GM19238 (cell line): ENCODE results near the gene SLC1A7.
"Not testable (repeated sequence)": the region's sequence is repeated elsewhere in the genome, so short reads cannot be mapped to it uniquely, and the experiment has no call there.

Source experiments
- DNase-seq: peaks from one replicate; pipeline ENCODE4 v3.0.0; 2011; ENCODE audit warnings: low spot score; ENCODE audit not compliant: insufficient read length

SLC1A7 gene

DNA sequence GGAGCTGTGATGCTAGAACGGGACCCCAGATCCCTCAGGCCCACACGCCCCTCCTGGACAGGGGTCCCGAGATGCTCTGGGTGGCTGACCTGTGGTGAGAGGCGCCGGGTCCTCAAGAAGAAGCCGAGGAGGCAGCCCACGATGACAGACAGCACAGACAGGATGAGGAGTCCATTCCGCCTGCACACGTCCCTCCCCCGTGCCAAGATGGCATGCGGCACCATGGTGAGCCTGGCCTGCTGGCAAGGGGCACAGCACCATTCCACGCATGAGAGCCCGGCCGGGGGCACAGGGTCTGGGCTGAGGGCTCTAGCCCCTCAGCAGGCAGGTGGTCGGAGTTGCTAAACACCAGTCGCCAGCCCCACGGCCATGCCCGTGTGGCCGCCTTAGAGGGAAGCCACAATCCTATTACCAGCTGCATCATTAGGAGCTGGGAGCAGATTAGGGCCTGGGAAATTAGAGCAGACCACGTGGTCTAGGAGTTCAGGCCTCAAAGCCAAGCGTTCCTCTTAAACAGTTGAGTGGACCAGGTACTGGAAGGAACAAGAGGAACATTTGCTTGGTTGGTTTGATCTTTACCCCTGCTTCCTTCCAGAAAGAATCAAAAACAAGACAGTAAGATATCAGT lies at the start of gene SLC1A7:
TSS of gene SLC1A7 (minus strand) at position 413 of the 628 bp plus-strand sequence. CDS start at position 224, 189 bp downstream.
- DNase-seq, result no peak

GRCh38 chr1:53190210-53190611 lies 47.8 kb upstream of the SLC1A7 start:
- DNase-seq, result no peak

DNA sequence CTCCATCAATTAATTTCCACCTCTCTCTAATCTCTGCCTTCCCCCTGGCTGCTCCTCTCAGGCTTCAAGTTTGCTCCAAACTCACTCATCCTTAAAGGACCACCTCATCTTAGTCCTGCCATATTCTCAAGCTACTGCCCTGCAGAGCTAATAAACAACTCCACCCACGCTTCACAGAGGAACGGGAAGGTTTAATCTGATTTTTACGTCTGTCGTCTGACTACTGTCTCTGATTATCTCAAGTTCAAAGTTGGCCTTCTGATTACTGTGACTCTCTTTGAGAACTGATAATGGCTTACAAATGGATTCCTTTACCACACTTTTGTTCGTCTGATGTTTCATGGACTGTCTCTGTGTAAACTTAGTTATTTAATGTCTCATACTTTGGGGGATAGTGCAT lies 46.6 kb upstream of the SLC1A7 start:
- no peak for DNase-seq

DNA sequence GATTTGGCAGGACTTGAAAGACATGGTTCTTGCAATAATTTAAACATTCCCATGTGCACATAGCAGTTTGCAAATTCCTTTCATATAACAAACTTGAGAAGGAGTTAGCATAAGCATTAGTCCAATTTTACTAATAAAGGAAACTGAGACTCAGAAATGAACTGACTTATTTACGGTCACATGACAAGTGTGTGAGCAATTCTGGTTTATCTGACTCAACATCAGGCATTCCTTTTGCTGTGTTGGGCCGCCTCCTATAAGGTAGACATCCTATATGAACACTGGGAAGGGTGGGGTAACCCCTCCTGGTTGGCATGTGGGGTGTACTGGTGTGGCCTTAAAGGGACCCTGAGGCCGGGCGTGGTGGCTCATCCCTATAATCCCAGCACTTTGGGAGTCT lies 45.7 kb upstream of the SLC1A7 start:
- no peak for DNase-seq

DNA sequence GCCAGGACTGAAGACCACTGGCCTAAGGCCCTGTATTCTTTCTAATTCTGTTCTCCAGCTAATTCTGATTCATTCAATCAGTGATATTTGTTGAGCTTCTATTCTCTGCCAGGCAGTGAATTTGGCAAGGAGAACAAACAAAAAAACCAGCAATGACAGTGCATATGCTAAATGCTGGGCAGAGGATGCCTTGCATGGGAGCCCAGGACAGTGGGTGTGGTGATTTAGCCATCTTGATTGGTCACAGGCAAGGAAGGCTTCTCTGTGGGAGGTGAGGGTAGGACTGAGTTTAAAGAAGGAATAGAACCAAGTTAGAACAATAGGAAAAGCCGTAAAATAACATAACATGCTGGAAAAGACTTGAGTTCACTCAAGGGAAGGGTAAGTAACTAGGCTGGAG lies 45.0 kb upstream of the SLC1A7 start:
- DNase-seq, result no peak

GRCh38 chr1:53186533-53186932 lies 44.1 kb upstream of the SLC1A7 start:
- no peak for DNase-seq

DNA sequence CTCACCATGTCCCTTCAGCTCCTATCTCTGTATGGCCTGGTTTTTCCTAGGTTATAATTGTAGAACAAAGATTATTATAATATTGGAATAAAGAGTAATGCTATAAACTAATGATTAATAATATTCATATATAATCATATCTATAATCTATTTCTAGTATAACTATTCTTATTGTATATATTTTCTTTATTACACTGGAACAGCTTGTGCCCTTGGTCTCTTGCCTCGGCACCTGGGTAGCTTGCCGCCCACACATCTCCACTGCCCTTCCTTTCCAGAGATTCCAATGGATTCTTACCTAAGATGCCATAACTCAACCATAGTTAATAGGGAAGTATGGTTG lies 43.5 kb upstream of the SLC1A7 start:
- DNase-seq, result not testable (repeated sequence)

- DNase-seq, result no peak
Observed at GRCh38 chr1:53183095-53183990, 40.9 kb upstream of the SLC1A7 start.

- DNase-seq, result no peak
Observed at GRCh38 chr1:53182716-53183094, 40.3 kb upstream of the SLC1A7 start.

GRCh38 chr1:53182111-53182593 lies 39.7 kb upstream of the SLC1A7 start:
- peak; percentile 53 for DNase-seq

DNA sequence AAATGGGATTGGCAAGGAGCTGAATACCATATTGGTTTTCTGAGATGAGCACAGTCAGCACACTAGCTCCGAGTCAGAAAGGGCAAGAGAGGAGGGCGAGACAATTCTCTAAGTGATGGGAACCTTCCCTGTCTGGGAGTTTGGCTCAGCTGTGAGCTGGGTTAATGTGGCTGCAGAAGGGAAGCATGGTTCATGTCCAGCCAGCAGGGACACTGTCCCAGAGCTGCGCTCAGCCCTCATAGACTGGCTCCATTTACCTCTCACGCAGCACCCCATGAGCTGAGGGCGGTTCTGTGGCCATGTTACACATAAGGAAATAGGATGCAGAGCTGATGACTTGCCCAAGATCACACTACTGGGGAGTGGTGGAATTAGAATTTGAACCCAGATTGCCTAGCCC lies 38.5 kb upstream of the SLC1A7 start:
- DNase-seq, result no peak

DNA sequence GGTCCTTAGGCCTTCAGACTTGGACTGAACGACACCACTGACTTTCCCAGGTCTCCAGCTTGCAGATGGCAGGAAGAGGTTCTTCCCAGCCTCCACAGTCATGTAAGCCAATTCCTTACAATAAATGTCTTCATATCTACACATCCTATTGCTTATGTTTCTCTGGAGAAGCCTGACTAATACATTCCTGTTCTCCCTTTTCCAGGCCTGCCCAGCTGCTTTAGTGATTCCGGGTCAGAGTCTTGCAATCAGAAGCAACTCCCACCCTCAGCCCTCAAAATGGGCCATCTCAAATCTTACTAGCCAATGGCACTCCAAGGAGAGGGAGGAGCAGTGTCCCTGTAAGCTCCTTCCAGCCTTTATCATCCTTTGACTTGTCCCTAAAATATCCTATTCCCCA lies 37.8 kb upstream of the SLC1A7 start:
- no peak for DNase-seq

DNA sequence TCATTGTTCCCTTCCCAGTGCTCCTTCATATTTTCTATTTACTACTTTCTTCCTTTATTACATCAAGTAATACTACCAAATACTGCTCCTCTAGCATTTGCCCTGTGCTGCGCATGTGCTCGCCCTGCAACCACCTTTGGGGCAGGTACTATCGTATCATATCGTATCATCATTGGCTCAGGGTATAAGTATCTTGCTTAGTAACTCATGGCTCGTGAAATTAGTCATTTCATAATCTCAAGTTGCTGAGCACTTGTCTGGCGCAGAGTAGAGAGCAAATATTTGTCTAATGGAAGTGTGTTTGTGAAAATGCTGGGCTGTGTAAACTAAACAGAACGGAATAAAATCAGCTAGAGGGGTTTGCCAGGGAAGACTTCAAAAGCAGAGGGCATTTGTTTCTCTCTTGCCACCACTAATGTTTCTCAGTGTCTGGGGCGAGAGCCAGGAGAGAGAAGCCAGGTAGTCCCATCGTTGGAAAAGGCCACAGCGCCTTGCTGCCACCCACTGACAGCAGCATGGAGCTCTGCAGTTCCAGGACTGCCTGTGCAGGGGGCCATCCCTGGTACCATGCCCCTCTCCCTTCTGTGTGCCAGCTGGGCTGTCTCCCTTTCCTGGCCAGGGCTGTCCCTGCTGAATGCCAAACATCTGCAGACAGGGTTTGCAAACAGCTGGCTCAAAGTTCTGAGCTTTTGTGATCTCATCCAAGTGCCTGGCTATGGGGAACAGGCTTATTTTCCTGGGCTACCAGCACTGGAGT lies 34.2 kb upstream of the SLC1A7 start:
- DNase-seq, result no peak

GRCh38 chr1:53174971-53175913 lies 32.8 kb upstream of the SLC1A7 start:
- no peak for DNase-seq

DNA sequence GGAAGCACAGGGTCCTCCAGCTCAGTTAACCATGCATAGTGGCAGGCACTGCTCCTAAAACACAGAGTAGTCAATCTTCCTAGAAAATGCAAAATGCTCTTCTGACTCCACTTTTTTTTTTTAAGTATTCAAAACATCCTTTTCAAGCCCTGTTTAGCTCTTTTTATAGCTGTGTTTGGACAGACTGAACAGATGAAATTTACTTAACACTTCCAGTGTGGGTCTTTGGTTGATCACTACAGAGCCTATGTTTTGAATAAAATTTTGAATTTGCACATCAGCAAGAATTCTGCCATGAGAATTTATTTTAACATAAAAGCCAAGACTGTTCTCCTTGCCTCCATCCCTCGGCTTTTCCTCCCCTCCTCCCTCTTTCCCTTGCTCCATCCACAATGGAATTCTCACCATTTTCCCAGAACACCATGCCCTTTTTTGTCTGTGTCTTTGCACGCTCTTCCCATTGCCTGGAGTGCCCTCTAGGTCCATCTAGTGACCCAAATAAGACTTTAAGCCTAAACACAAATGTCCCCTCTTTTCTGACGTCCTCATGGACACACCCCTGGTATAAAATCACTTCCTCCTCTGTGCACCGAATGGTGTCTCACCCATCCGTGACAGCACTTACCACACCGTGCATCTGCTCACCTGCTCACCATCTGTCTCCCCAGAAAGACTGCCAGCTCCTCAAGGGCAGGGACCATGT lies 30.1 kb upstream of the SLC1A7 start:
- peak; percentile 44 for DNase-seq

- no peak for DNase-seq
Observed at GRCh38 chr1:53166912-53167311, 24.5 kb upstream of the SLC1A7 start.

DNA sequence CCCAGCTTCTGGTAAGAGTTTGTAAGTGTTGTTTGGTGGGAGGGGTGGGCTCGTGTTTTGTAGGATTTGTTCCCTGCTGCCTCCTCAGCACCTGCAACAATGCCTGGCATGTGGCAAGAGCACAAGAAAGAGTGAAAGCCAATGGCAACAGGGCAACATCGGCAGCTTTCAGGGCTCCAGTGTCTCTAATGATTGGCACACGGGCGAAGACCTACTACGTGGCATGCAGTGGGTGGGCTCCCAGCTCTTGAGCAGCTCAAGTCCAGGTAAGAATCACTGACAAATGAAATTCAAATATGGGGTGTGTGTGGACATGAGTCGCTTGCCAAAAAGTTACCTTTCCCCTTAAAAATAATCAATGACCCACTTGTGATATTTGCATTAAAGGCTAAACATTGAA lies 23.9 kb upstream of the SLC1A7 start:
- no peak for DNase-seq

DNA sequence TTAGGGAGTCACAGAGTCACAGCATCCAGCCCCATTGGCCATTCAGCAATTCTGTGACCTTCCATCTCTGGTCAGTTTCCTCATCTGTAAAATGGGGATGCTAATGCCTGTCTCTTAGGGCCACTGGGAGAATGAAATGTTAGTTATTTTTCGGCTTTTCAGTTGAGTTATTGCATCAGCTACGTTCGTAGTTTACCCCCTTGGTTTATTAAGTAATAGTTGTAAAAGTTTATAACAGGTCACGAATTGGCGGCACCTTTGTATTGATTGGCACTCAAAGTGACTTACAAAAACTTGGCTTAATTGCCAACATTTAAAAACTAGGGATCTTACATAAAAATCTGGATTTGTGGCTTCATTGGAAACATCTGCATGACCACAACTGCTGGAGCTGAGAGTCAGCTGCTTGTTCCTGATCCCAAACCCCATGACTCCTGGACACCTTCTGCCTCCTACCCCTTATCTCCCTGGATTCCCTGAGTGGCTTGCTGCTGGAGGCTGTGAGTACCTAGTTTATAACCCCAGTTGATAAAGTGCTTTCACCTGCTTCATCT lies 23.0 kb upstream of the SLC1A7 start:
- DNase-seq, result no peak

GRCh38 chr1:53163291-53163768 lies 20.9 kb upstream of the SLC1A7 start:
- no peak for DNase-seq

- no peak for DNase-seq
Observed at GRCh38 chr1:53162621-53163020, 20.2 kb upstream of the SLC1A7 start.
